D341Med (cell line): ENCODE results near the gene AGBL5.

Source experiments
- DNase-seq: peaks from one replicate; pipeline ENCODE4 v3.0.0; 2012; ENCODE audit warnings: low spot score

The AGBL5 gene, protein sequence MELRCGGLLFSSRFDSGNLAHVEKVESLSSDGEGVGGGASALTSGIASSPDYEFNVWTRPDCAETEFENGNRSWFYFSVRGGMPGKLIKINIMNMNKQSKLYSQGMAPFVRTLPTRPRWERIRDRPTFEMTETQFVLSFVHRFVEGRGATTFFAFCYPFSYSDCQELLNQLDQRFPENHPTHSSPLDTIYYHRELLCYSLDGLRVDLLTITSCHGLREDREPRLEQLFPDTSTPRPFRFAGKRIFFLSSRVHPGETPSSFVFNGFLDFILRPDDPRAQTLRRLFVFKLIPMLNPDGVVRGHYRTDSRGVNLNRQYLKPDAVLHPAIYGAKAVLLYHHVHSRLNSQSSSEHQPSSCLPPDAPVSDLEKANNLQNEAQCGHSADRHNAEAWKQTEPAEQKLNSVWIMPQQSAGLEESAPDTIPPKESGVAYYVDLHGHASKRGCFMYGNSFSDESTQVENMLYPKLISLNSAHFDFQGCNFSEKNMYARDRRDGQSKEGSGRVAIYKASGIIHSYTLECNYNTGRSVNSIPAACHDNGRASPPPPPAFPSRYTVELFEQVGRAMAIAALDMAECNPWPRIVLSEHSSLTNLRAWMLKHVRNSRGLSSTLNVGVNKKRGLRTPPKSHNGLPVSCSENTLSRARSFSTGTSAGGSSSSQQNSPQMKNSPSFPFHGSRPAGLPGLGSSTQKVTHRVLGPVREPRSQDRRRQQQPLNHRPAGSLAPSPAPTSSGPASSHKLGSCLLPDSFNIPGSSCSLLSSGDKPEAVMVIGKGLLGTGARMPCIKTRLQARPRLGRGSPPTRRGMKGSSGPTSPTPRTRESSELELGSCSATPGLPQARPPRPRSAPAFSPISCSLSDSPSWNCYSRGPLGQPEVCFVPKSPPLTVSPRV

DNA sequence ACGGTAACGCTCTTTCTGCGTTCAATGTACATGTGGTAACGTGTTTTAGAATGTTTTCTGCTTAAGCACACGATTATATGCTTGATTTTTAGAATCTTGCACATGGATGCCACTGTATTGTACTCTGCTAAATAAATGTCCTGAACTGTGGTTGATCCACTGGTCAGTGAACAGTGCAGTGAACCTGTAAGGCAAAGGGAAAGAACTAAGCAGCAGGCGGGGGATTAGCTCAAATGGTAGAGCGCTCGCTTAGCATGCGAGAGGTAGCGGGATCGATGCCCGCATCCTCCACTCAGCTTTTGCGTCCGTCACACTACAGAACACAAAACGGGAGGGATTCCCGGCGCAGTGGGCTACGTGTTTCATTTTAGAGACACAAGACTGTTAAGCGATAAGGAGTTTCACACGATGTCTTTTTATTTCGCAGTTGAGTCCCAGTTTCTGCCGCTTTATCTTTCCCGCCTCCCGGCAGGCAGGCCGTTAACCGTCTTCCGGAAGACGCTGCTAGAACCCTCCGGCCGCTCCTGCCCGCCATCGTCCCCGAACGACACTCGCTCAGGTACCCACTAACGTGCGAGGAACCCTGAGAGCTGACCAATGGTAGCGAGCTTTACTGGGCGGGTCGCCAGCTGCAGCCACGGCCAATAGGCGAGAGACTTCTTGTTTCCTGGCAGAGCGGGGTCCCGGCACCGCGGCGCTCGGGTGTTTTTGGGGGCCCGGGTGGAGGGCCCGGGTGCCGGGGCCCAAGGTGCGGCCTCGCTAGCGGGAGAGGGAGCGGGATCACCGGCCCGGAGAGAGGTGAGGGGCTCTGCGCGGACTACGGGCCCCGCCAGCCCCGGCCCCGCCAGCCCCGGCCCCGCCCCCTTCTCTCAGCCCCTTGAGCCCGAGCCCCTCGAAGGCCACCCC is at the start of gene AGBL5:
Gene AGBL5 (plus strand): TSS at position 673 of the 906 bp plus-strand sequence. CDS start 1,291 bp downstream, outside the sequence.
- peak; percentile 98 for DNase-seq

DNA sequence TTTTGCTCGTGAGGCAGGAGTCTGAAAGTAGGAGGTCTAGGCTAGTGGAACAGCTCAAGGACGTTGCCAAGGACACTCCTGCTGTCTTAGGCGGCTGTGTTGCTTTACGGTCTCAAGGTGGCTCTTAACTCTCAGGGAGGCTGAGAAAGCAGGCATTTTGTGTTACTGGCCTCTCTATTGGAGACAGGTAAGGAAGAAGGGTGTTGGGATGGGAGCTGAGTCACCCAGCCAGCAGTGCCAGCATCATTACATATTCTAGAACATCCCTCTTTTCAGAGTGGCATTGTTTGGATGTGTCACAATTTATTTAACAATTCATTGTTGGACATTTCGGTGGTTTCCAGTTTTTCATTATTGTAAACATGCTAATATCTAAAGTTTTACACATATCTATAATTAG is 49.5 kb upstream of the AGBL5 start:
- DNase-seq = no peak

DNA sequence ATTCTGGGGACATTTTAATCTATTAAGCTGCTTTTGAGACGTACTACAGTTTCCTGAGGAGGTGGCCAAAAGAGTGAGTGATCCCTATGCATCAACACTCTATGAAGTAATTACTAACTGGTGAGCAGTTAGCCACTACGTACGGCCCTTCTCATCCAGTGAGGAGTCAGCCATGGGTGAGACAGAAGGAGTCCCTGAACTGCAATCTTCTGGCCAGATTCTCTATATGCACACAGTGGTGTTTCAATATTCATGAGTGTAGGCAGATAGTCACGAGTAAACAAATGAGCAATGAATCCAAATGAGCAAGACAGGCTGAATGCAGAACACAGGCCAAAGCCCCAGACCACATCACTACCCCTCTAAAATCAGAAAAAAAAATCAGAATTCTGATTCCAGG is 48.5 kb upstream of the AGBL5 start:
- no peak for DNase-seq

DNA sequence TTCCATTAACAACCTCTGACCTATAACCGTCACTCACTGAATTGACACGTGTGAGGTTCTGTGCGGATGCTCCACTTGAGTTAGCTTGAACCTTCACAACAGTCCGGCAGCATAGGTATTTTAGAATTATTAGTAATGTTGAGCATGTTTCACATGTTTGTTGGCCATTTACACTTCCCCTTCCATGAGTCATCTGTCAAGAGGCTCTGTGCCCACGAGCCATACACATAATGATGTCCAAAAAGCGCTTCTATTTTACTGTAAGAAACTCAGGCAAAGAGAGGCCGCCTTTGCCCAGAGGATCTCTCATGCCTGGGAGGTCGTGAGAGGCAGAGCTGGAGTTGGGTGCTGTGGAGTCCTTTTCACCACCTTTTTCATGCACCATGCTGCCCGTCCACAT is 47.6 kb upstream of the AGBL5 start:
- DNase-seq = no peak

DNA sequence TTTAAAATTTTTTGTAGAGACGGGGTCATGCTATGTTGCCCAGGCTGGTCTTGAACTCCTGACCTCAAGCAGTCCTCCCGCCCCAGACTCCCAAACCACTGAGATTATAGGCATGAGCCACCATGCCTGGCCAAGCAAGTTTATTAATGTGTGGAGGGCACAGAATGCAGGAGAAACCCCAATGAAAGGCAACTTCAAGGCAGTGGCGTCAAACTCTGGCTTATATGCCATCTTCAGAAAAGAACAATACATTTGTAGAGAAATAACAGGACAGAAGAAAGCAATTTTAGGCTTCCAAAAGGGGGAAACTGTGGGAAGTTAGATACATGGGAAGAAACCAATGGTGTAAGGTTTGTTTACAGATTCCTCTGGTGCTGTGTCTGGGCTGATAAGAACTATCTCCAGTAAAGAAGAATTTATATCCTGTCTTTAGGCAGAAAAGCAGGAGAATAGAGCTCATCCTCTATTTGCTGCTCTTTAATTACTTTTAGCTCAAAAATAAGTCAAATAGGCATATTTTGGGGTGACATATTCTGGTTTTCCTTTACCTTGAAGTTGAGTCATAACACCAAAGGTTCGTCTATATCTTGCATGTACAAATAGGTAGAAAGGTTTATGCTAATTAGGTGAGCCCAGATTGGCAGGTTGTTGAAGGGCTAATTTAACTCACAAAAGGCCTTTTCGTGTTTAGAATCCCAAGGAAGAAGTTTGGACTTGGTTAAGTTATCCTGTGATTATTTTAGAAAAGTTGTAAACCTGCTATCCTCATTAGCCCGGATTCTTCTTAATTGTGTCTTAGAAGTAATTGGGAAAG is 44.7 kb upstream of the AGBL5 start:
- no peak for DNase-seq

DNA sequence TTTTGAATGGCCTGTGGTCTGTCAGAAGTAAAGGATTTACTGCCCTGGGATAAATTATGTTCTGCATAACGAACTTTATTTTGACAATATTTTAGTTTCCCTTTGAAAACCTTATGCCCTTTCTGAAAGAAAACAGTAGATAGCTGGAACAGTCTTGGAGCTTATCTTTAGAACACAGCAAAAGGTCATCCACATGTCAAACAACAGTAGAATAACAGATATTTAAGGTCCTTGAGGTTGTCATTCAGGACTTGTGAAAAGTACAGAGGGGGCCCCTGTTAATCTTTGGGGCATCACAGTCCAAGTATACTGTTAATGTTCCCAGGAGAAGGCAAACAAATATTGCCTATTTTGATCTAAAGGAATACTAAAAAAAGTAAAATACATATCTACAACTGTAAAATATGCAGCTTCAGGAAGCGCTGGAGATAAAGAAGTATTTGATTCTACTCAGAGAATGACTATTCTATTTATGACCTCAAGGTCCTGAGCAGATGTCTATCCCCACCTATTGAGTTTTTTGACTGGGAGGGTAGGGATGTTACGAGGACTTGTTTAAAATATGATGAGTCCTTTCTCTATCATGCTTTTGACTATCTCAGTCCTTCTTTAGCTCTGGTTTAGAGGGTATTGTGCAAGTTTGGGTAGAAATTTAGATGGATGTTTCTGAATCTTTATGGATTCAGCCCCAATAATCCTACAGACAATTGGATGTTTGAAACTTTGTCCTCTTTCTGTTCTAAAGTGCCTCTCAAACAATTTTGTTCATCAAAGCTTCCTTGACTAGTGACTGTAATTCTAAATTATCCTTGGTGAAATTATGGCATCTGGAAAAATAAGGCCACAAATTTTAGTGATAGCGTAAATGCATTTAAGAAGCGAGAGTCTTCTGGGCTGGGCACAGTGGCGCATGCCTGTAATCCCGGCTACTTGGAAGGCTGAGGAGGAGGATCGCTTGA is 43.8 kb upstream of the AGBL5 start:
- DNase-seq = no peak

DNA sequence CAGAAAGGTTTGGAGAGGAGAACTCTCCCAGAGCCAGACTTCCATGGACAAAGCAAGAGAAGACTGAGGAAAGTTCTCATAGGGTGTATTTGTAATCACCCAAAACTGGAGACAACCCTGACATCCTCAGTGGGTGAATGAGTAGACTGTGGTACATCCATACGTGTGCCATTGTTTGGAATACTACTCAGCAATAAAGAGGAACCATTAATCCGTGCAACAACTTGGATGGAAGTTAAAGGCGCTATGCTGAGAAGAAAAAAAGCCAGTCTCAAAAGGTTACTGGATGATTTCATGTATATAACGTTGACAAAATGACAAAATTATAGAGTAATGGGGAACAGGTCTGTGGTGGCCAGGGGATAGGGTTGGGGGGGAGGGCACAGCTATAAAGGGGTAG is 42.8 kb upstream of the AGBL5 start:
- DNase-seq = no peak

DNA sequence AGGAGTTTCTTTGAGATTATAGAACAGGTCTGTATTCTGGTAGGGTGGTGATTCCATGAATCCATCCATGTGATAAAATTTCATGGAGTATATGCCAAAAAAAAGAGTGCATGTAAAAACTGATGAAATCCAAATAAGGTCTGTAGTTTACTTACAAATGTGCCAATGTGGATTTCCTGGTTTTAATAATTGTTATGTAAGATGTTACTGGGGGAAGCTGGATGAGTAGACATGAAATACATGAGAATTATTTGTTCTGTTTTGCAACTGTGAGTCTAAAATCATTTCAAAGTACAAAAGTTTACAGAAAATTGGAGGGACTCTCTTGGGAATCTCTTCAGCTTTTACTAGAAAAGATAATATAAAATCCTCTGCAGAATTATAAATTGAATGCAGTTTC is 42.4 kb upstream of the AGBL5 start:
- DNase-seq = no peak

DNA sequence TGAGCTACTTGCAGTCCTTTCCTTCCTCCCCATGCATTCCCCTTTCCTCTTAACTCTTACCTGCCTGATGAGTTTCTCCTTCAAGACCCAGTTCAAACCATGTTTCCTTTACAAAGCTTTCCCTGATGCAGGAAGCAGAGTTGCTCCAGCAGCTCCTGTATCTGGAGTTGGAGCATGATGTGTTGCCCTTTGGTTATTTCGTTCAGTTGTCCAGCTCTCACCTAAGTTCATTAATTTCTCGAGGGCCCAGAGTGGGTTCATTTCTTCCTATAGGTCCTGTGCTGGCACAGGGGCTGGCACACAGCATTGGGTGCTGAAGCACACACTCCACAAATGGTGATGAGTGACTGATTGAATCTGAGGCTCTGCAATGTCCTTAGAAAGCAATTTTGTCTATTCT is 41.8 kb upstream of the AGBL5 start:
- no peak for DNase-seq

DNA sequence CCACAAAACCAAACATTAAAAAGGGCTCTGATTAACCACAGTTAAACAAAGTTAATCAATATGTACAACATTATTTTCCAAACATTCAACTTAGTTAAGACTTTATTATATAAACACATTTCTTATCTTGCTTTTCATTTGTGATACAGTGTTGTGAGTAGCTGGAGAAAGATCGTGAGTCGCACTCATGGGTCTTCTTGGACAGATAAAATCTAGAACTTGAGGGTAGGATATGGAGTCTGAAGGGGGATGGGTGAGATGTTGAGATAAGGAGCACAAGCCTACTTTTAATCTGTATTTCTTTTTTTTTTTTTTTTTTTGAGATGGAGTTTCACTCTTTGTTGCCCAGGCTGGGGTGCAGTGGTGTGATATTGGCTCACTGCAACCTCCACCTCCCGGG is 41.3 kb upstream of the AGBL5 start:
- DNase-seq = no peak

DNA sequence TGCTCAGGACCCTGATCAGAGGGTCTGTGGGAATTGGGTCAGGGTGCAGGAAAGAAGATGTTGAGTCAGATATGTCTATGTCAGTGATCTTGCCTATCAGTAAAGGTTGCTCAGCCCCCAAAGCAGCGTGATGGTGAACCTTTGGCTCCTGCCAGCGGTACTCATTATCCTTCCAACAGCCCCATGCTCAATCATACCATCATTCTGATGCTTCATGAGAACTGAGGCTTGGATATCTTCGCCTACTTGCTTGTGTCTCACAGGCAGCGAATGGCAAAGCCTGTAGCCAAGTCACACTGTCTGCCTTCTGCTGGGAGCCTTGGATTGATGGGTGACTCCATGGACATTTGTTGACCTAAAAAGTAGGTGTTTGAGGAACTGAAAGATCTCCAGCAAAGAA is 37.7 kb upstream of the AGBL5 start:
- no peak for DNase-seq

DNA sequence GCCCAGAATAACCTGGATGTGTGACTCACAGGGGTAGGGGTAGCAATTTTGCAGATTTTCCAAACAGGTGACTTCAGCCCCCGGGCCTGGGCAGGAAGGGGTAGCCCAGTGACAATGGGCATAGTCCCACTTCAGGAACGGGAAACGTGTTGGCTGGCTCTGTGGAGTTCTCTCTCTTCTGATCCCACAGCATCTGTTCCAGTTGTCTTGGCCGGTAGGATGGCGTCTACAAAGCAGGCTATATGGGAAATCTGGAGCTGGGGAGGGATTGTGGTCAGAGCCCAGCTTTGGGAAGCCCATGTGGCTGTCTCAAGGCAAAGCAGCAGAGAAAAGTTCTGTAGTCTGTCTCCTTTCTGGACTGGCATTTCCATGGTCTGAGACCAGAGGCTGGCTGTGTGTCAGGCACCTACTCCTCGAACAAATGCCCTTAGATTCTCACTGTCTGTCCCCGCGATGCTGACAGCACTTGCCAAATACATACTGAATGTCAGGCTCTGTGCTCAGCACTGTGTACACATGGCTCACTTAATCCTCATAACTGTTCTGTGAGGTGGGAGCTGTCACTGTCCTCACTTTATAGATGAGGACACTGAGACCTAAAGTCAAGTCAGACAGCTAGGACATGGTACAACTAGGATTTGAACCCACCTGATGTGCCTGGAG is 36.6 kb upstream of the AGBL5 start:
- no peak for DNase-seq

DNA sequence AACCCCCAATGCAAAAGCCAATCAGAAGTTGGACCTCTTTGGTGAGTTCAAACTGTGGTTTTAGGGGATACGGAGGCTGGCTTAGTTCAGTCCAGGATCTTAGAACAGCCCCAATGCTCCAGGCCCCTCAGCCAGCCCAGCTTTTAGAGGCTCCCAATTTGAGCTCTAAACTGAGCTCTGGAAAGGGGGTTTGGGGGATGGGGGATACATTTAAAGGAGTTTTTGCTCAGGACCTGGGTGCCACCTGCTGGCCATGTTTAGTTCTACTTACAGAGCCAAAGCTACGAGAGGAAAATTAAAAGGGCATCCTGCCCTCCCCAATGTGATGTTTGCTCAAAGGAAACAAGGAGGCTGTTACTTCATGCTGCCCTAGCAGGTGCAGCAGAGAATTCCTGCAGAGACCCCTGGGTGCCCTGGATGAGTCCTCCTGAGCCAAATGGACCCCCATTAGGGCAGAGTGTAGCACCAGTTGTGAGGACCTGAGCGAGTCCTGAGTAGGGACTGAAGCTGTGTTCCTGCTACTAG is 34.6 kb upstream of the AGBL5 start:
- peak; percentile 73 for DNase-seq

DNA sequence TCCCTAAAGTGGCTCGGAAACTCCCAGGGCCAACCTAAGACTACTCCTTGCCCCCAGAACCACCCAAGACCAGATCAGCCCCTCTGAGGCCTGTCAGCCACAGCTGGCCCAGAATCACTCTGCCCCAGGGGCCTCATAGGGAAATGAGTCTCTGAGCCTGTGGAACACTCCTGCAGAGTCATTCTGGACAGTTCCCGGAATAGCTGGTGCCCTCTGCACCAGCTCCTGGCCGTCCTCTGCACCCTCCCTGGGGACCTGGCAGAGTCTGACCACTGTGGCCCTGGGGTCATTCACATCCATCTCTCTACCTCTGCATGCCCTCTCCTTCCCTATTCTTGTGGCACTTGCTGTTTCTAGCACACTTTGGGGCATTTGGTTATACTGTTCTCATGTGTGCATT is 33.3 kb upstream of the AGBL5 start:
- DNase-seq = no peak

DNA sequence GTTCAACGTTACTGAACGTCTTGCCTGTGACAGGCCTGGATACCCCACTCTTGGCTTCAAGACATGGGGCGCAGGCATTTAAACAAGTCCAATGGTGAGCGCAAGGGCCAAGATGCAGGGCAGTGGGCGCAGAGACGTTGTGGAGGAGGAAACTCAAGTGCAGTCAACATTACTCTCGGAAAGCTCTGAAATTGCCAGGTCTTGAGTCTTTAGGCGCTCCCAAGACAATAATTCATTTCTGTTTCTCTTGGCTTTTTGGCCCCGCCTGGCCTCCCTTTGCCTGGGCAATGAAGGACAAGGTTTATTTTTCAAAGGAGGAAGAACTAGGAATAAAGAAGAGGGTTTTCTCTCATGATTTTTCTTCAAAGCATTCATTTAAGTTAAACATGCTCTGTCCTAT is 32.0 kb upstream of the AGBL5 start:
- DNase-seq = no peak

DNA sequence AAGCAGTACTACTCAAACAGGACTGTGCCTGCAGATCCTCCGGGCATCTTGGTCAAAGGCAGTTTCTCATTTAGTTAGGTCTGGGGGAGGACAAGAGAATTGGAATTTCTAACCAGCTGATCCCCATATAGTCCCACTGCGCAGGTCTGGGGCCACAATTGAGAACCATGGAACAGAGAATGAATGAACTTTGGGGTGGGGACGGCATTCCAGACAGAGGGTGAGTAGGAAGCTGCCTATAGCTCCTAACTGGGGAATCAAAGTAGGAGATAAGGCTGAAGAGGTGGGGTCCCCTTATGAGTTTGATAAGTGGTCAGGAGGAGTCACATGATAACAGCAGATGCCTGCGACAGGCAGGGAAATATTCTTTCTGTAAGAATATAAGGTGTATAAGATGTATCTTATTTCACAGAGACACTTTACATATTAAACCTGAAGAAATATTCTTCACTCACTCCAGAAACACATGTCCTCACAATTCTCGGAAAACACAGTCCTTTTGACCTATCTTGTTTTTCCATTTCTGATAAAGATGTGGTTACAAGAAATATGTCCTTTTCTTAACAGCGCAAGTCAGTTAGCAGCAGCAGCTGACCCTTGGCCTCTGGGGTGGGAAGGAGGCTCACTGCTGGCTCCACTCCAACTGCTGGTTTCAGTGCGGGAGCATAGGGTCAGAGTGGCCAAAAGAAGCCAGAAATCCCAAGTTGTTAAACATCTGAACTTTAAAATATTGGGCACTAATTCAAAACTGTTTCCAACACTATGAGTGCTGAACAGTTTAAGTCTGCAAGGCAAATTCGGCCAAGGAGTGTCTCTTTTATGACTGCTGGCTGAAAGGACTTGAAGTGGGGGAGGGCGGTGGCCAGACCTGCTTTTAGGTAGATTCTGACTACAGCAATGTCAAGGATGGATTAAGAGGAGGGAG is 31.3 kb upstream of the AGBL5 start:
- DNase-seq = no peak

DNA sequence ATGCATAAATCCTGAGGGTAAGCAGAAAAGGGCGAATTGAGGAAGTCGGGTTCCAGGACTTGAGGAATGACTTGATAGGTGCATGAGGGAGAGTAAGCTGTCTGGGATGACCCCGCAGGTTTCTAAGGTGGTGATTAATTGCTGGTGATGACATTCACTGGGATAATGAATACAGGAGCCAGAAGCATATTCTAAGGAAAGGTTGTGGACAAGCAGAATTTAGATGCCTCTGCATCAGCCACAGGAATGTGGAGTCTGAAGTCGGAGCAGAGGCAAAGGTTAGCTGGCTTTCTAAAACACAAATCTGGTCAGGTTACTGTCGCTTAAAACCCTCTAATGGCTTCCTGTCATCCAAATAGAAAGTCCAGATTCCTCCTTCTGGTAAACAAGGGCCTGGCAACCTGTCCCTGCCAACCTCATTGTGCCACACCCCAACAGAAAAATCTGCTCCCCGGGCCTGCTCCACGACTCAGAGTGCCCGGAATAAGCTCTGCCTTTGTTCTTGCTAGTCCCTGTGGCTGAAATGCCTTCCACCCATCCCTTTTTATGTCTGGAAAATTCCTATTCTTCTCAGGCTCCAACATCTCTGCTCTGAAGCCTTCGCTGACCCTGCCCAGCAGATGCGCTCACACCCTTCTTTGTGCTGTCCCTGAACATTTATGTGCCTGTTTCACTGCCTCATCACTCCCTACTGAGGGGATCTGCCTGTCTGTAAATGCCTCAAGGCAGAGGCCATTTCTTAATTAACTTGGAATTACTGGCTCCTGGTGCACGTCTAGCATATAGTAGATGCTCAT is 30.0 kb upstream of the AGBL5 start:
- no peak for DNase-seq
